CMK (cell line): ENCODE results near the gene MTCL1.

Experiments
- DNase-seq: peaks from one replicate; pipeline ENCODE4 v3.0.0-alpha.2; 2010; ENCODE audit warnings: low read depth

MTCL1 gene

DNA sequence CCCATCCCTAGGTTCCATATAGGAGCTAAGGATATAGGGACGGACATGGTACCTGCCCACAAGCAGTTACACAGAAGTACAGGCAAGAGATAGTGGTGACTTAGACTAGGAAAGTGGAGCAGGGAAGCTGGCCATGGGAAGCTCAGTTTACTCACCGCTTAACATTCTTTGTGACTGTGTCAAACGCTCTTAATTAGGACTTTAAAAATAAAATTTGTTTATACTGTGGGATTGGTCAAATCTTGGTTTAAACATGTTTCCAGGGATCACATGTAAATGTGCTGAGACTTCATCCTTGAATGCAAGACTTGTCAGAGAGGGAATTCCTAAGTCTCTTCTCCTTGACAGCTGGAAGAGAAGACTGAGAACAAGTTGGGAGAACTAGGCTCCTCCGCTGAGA is 107.3 kb downstream of the MTCL1 start:
- DNase-seq = no peak

DNA sequence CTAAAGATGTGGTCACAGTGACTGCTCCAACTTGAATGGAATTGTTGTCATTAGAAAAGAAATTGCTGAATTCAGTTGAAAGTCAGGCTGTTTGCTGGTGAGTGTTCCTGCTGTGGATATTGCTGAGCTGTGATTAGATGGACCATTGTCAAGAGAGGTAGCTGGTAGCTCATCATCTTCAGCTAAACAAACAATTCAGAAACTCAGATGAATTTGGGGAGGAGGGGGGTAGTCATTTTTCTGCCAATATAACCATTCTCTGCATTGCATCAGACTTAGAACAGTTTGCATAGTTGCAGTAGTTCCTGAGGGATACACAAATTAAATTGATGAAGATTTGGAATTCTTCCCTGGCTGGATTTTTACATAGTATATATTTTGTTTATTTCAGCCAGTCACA is 108.3 kb downstream of the MTCL1 start:
- no peak for DNase-seq

DNA sequence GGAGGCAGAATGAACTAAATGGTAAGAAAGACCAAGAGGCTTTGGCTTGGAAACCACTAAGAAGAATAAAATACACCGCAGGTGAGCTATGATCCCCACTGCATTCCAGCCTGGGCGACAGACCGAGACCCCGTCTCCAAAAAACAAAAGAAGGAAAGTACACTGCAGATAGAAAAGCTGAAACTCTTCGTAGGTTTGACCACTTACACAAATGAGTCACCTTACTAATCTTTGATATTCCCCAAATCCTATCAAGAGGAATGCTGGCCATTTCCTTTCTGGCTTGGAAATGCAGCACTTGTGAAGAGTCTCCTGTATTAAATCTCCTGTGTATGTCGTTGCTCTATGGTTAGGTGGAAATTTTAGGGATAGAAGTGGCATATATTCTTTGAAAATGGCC is 108.8 kb downstream of the MTCL1 start:
- no peak for DNase-seq

DNA sequence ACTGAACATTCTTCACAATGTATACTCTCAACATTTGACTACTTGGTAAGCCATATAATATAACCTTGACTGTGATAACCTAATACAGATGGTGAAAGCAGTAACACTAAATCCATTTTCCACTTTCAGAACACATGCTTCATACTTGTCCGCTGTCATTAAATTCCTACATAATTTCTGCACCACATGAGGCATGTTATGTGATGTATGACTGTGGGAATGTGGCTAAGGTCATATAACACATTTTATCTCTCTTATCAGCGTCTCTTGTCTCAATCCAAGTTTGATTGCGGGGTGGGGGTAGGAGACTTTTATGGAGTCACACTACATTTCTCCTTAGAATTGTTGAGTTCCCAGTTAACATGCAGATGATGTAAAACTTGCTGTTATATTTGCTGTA is 110.9 kb downstream of the MTCL1 start:
- DNase-seq = no peak

DNA sequence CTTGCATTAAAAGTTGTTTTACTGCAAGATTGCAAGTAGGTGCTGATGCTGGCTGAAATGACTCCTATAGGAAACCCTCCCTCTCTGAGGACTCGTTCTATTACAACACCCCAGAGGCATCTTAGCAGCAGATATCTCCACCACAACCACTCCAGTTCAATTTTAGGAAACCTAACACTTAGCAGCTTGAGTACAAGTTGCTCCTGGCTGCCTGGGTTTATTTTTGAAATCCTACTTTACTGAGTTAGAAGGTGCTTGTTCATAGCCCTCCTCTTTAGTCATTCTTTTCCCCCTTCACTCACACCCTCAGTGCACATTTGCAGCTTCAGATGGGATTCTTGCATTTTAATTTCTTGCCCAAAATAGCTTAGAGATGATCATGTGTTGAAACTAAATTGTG is 111.5 kb downstream of the MTCL1 start:
- no peak for DNase-seq

DNA sequence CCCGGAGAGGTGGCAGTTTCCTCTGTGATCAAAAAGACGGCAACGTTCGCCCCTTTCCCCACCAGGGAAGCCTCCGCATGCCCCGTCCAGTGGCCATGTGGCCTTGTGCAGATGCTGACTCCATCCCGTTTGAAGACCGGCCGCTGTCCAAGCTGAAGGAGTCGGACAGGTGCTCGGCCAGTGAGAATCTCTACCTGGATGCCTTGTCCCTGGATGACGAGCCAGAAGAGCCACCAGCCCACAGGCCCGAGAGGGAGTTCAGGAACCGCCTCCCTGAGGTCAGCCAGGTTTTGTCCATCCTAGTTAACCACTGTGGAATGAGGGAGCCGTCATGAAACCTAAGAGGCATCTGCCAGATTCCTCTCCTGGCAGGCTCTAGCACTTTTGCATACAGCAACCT is 113.6 kb downstream of the MTCL1 start:
- no peak for DNase-seq

DNA sequence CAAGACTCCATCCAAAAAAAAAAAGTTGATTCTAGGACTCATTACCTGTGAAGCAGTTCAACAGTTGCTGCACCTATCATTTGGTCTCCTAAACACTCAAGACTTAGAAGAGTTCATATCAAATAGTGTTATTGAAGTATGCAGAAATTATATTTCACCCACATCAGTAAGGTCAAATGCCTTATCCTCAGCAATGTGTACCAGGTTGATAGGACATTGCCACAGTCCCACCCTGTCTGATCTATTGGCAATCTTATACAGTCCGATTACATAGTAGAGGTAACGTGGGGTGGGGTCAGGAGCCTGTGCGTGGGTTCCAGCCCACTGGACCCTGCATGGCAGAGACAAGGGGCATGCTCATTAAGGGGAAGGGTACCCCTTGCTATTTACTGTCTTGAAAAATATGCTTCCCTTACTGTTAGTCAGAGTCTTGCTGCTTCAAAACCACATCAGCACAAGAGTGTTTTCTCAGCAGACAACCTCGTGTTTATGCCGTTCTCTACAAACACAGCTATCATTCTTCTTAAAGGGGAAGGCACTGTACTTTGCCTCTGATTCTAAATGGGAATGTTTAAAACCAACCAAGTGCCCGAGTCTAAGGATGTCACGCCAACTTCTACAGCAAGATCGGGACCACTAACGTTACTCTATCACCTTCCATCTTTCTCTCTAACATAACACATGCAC is 115.2 kb downstream of the MTCL1 start:
- no peak for DNase-seq

DNA sequence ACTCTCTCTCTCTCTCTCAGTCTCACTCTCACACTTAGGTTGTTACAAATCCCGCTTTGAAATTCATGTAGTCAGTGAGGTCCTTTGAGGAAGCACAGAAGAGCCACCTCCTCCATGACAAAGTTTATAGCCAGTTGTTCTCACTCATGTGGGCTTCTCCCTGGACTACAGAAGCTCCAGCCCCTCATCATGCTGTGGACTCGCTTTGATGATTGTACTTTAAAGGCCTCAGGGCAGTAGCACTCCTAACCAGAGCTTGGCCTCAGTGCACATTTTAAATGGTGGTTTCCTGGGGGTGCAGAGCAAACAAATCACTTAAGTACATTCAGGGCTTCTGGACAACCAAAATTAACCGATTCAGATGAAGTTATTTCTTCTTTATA is 115.7 kb downstream of the MTCL1 start:
- no peak for DNase-seq

DNA sequence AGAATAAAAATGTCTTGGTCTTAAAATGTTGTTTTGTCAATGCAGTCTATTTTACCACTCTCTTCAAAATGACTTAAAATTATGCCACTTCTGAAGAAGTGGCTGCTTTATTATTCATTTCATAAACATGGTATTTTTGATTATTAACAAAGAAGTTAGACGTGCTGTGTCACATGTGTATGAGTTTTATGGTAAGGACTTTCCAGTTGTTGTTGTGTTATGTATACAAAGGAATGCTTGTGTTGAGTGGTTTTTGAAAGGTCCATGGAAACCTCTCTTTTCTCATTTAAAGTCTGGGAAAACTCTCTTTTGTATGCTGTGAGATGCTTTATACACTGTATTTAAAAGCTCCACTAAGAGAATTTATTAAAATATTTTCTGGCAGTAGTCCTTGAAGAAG is 116.2 kb downstream of the MTCL1 start:
- DNase-seq = no peak

DNA sequence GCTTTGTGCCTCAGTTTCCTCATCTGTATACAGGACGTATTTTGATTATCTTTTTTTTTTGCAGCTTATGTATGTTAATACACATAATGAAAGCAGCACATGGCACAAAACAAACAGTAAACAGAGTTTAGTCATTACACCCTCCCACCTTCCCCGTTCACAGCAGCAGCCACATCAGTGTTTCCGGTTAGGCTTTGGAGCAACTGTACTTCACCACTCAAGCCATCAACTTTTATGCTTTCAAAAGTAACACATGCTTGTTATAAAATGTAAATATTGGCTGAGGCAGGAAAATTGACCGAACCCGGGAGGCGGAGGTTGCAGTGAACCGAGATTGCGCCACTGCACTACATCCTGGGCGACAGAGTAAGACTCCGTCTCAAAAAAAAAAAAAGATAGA is 117.3 kb downstream of the MTCL1 start:
- DNase-seq = no peak

DNA sequence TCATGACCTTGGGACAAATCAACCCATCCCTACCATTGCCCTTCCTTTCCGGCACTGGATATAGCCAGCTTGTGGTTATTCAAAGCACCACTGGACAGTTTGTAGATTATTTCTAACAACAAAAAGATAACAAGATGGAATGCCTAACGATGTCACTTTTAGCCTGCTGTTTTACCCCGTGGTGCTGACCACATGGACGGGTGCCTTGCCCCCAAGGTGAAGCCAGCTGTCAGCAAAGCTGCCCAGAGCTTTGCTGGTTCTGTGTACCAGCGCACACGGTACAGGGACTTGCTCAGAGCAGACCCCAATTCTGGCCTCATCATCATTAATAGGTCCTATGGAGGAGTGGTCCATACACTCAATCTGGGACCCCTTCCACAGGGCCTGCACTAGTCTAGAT is 118.2 kb downstream of the MTCL1 start:
- DNase-seq = no peak

DNA sequence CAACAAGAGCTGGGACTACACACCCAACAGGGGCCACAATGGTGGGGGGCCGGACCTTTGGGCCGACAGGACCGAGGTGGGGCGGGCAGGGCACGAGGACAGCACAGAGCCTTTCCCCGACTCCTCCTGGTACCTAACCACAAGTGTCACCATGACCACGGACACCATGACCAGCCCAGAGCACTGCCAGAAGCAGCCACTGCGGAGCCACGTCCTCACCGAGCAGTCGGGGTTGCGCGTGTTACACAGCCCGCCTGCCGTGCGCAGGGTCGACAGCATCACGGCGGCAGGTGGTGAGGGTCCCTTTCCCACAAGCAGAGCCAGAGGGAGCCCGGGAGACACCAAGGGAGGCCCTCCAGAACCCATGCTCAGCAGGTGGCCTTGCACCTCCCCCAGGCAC is 119.5 kb downstream of the MTCL1 start:
- no peak for DNase-seq

DNA sequence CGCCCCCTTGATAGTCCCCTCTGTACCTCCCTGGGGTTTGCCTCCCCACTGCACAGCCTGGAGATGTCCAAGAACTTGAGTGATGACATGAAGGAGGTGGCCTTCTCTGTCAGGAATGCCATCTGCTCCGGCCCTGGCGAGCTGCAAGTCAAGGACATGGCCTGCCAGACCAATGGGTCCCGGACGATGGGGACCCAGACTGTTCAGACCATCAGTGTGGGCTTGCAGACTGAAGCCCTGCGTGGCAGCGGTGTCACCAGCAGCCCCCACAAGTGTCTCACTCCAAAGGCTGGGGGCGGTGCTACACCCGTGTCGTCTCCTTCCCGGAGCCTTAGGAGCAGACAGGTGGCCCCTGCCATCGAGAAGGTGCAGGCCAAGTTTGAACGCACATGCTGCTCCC is 119.9 kb downstream of the MTCL1 start:
- DNase-seq = no peak

DNA sequence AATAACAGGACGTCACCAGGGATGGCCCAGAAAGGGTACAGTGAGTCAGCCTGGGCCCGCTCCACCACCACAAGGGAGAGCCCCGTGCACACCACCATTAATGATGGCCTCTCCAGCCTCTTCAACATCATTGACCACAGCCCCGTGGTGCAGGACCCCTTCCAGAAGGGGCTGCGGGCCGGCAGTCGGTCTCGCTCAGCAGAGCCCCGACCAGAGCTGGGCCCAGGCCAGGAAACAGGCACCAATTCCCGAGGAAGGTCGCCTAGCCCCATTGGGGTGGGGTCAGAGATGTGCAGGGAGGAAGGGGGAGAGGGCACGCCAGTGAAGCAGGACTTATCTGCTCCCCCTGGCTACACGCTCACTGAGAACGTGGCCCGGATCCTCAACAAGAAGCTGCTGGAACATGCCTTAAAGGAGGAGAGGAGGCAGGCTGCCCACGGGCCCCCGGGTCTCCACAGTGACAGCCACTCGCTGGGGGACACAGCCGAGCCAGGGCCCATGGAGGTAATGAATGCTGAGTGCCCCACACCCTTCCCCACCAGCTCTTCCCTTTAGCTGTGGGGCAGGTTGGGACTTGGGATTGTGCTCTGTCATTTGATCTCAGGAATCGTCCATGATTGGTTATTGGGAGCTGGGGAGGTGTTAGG is 120.5 kb downstream of the MTCL1 start:
- no peak for DNase-seq

DNA sequence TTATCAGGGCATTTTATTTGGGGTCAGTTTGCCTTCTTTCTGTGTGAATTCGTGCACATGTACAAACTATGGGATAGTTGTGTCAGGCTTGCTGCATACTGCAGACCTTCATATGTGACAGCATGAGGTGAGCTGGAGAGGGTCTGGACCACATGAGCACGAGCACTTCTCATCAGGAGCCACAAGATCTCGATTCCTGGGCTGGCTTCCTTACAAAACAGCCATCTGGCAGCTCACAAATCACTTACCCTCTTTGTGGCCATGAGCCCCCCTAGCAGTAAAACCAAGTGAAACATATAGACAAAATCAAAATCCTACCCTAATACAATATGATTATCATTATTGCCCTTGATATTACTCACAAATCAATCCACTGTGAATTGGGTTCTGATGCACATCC is 121.2 kb downstream of the MTCL1 start:
- no peak for DNase-seq

DNA sequence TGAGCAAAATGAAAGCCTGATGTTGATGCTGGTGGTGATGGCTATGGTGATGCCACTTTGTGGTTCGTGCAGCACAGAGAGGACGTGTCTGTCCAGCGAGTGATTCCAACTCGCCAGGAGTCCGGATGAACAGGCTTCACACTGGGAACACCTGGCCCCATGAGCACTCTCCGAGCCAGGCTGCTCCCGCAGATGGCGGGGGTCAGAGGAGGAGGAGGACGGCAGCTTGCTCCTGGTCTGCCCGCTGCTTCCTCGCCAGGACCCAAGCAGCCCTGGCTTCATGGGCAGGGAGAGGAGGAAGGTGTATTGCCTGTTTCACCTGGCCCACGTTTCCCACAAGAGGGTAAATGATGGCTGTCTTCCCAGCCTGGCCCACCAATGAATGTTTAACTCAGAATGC is 121.6 kb downstream of the MTCL1 start:
- no peak for DNase-seq

DNA sequence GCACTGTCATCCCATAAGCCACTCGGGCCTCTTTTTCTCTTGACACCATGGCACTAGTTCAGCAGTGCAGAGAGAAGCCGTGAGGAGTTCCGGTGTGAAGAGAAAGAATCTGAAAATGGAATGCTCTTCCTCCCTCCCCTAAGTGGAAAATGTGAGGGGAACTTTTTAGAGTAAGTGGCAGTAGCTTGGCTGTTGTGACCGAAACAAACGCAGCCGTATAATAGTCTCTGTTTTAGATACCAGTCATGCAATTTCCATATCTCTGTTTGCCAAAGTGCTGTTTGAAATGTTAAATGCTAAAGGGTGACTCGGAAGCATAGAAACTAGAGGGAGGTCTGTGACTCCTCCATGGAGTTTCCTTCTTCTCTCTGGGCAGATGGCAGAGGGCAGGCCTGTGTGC is 122.9 kb downstream of the MTCL1 start:
- no peak for DNase-seq

DNA sequence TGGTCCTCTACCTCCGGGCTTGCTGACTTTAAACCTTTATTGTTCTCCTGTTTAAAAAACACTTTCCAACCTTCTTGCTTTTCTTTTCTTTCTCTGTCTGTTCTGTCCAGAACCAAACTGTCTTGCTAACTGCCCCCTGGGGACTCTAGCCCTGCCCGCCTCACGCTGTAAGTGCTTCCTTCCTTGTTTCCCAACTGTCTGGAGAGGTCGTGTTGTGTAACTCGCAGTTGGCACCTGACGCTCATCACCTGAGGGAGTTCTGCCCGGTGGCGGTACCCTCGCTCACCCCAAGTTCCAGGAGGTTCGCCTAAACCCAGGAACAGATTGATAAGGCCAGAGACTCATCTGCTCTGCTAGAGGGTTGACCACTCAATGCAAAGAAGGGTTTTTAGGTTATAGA is 123.4 kb downstream of the MTCL1 start:
- no peak for DNase-seq

DNA sequence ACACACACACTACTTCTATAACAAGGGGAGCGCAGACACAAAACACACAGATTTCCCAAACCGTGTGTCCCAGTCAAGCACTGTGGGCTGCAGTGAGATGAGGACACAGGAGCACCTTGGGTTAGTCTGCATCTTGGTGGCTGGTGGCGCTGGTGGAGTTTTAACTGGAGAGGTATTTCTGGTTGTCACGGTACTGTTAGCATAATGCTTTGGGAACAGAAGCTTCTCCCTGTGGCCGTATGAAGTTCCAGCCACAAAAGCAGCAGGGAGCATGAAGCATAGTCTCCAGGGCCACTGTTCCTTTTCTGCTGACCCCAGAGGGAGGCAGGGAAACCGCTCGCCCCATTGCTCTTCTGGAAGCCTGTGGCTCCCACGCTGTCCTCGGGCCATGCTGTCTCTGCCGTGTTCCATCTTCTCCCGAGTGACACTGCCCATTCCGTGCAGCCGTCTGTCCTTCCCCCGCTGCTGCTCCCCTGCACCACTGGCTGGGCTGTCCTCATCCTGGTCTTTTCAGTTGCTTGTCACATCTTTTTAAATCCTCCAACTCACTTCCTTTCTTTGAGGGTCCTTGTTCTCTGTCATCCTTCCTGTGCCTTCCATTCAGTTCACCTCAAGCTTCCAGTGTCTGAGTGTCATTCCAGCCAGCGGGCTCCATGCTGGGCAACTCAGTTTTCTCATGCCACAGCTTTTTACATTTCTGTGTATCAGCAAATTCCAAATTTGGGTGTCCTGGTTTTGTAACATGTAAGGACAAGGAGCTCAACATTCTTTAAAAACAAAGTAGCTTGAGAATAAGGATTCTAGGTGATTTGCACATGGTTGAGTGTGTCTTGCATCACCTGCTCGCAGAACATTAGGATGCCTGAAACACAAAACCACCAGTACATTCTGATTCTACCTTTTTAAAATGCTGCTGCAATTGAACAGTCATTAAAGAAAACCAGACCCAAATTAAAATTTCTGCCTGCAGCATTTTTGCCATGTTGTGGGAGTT is 125.0 kb downstream of the MTCL1 start:
- DNase-seq = no peak

DNA sequence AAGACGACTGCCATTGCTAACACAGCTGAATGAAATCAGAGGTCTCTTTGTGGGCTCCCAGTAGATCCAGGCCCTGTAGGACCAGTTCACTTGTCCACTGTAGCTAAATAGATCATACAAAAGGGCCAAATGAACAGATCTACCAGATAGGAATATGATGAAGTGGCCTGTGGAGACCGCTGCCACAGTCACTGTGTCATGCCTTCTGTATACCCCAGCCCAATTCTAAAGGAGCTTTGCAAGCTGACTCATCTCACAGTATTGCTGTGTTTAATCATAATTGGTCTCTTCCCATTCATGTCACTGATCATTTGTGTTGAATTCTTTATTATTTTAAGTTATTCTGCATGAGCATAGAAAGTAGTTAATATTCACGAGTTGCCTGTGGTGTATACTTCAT is 125.8 kb downstream of the MTCL1 start:
- no peak for DNase-seq

DNA sequence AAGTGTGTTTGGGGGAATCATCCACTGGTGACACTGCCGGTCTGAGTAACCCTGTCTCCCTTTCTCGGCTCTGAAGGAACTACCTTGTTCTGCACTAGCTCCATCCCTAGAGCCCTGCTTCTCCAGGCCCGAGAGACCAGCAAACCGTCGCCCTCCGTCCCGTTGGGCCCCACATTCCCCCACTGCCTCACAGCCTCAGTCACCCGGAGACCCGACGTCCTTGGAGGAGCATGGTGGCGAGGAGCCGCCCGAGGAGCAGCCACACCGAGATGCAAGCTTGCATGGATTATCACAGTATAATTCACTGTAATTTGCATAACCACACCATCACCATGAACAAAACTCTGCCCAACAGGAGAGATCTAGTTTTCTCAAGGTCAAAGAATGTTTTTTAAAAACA is 126.2 kb downstream of the MTCL1 start:
- no peak for DNase-seq

DNA sequence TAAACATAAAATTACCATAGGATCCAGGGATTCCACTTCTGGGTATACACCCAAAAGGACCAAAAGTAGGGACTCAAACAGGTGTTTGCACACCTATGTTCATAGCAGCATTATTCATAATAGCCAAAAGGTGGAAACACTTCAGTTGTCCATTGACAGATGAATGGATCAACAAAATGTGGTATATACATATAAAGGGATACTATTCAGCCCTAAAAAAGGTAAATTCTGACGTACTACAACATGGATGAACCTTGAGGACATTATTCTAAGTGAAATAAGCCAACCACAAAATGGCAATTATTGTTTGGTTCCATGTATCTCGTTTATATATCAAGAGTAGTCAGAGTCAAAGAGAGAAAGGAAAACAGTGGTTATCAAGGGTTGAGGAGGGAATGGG is 128.1 kb downstream of the MTCL1 start:
- DNase-seq = no peak

DNA sequence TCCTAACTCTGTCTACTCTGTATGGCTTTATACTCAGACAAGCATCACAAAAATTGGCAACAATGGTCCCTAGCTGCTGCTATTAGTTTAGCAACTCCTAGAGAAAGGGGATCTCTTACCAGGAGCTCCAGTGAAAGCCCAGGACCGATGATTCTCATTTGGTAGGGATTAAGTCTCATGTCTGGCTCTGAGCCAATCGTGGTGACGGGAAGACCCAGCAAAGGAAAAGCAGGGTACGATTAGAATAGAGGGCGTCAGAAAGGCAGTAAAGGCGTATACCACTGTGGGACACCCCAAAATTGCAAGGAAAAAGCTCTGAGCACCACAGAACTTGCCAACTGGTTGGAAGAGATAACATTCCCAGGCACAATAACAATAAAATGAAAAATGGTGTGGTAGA is 129.5 kb downstream of the MTCL1 start:
- no peak for DNase-seq
